Neural progenitor cell (in vitro differentiated cells): ENCODE data around the gene TRAP1.
"Not testable (repeated sequence)": the region's sequence is repeated elsewhere in the genome, so short reads cannot be mapped to it uniquely, and the experiment has no call there.

ENCODE experiments used
- EZH2 ChIP-seq: fragments of 200-600 bp; sonication (generic); IDR thresholded peaks from 2 replicates; pipeline ENCODE4 v1.6.1; 2017; ENCODE audit warnings: antibody characterized with exemption, mild to moderate bottlenecking, moderate library complexity
- EZH2phosphoT487 ChIP-seq: fragments of 200-600 bp; sonication (generic); IDR thresholded peaks from 2 replicates; pipeline ENCODE4 v1.6.1; 2017; ENCODE audit warnings: antibody characterized with exemption
- TF ChIP-seq, protein P1 (sequence below): fragments of 200-600 bp; sonication (generic); IDR thresholded peaks from 2 replicates; pipeline ENCODE4 v1.5.1; 2017; ENCODE audit warnings: antibody characterized with exemption, mild to moderate bottlenecking

DNA sequence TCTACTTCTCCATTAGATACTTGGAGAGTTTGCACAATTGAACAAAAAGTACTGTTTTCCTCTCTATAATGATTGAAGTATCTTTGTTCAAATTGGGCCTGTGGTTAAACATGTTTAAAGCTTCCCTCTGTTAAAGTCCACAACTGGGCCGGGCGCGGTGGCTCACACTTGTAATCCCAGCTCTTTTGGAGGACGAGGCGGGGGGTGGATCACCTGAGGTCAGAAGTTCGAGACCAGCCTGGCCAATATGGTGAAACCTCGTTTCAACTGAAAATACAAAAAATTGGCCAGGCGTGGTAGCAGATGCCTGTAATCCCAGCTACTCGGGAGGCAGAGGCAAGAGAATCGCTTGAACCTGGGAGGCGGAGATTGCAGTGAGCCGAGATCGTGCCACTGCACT lies 108.3 kb downstream of the TRAP1 start:
- TF ChIP-seq, protein P1, sequence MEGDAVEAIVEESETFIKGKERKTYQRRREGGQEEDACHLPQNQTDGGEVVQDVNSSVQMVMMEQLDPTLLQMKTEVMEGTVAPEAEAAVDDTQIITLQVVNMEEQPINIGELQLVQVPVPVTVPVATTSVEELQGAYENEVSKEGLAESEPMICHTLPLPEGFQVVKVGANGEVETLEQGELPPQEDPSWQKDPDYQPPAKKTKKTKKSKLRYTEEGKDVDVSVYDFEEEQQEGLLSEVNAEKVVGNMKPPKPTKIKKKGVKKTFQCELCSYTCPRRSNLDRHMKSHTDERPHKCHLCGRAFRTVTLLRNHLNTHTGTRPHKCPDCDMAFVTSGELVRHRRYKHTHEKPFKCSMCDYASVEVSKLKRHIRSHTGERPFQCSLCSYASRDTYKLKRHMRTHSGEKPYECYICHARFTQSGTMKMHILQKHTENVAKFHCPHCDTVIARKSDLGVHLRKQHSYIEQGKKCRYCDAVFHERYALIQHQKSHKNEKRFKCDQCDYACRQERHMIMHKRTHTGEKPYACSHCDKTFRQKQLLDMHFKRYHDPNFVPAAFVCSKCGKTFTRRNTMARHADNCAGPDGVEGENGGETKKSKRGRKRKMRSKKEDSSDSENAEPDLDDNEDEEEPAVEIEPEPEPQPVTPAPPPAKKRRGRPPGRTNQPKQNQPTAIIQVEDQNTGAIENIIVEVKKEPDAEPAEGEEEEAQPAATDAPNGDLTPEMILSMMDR: not testable (repeated sequence)
- not testable (repeated sequence) for TF ChIP-seq EZH2phosphoT487, EZH2
